K562 (cell line): Measurements from ENCODE around the gene ADTRP. TPM values are rescaled to one million over a fixed set of nuclear protein-coding genes. Genes with fewer than 3 reads are reported as not detected.
A peak's percentile ranks its signal among the peaks of the same experiment; 100 is the strongest.

ENCODE experiments used
- ATAC-seq: fragments of 200-7000 bp; cut with Tn5 transposase; 3 replicates; pipeline ENCODE4 v1.9.1; 2020; ENCODE audit warnings: moderate library complexity
- BruUV-seq: library from RNA; stranded (reverse); fragments of 400-500 nt; replicated peaks from 2 replicates; lab custom pipeline; 2021; lab: Mats Ljungman, UMichigan
- CTCF ChIA-PET: fragments of 300-600 bp; formaldehyde crosslinking; extraction: SDS; loops from one replicate; lab custom pipeline; 2021; ENCODE audit warnings: low intra/inter-chr PET ratio; lab: Yijun Ruan, JAX
- POLR2A ChIA-PET: fragments of 300-600, 350-650 bp; sonication (Branson Sonifier 250); formaldehyde crosslinking; extraction: SDS; loops from one replicate; lab custom pipeline; 2021; ENCODE audit warnings: antibody characterized with exemption, inconsistent platforms; lab: Yijun Ruan, JAX
- DNase-seq, 4 experiments: peaks; one replicate each; pipeline versions ENCODE4 v3.0.0 to v3.0.0-alpha.2; 2011 to 2018; ENCODE audit warnings: low spot score in 3 of 4, mixed read lengths in 3 of 4; ENCODE audit errors: extremely low read depth in 1 of 4
- FAIRE-seq: peaks from 2 replicates; lab custom pipeline; 2011; peaks lifted over from hg19 to GRCh38; lab: Jason Lieb, UNC
- H2AFZ ChIP-seq: 2 replicates; pipeline ENCODE4 v1.6.0; 2011; ENCODE audit warnings: low read depth, low read length, control low read depth, inconsistent platforms
- H3K27ac ChIP-seq: fragments of 200-600 bp; 3 replicates; pipeline ENCODE4 v1.8.0; 2011; ENCODE audit warnings: low read depth, mild to moderate bottlenecking, control low read depth, inconsistent platforms, low read length, moderate library complexity, mixed read lengths; ENCODE audit errors: extremely low read depth
- H3K27me3 ChIP-seq, 2 experiments: fragments of 300-600 bp in 1 of 2; 2 replicates in 1 of 2; 3 replicates in 1 of 2; pipeline versions ENCODE4 v1.6.0 to v1.8.0; 2011; ENCODE audit warnings: inconsistent platforms in 2 of 2, low read length in 2 of 2, mild to moderate bottlenecking in 1 of 2, mixed read lengths in 1 of 2, moderate library complexity in 1 of 2; ENCODE audit not compliant: control insufficient read depth in 2 of 2, insufficient read depth in 2 of 2
- H3K36me3 ChIP-seq: fragments of 300-600 bp; 3 replicates; pipeline ENCODE4 v1.8.0; 2011; ENCODE audit warnings: mild to moderate bottlenecking, low read length, inconsistent platforms; ENCODE audit not compliant: control insufficient read depth, insufficient read depth
- H3K4me1 ChIP-seq, 2 experiments: fragments of 200-600 bp in 1 of 2; replicated peaks in 1 of 2; 2 replicates in 1 of 2; 3 replicates in 1 of 2; pipeline versions ENCODE4 v1.5.1 to v1.8.0; 2011; ENCODE audit warnings: inconsistent platforms in 2 of 2, low read length in 2 of 2, mild to moderate bottlenecking in 1 of 2, mixed read lengths in 1 of 2, moderate library complexity in 1 of 2; ENCODE audit not compliant: control insufficient read depth in 2 of 2, insufficient read depth in 2 of 2
- H3K4me2 ChIP-seq: 2 replicates; pipeline ENCODE4 v1.6.1; 2011; ENCODE audit warnings: low read length, control low read depth, inconsistent platforms, mixed read lengths; ENCODE audit not compliant: insufficient read depth
- H3K4me3 ChIP-seq: fragments of 200-600 bp; sonication (generic), shearing (Covaris generic); 2 replicates; pipeline ENCODE4 v1.5.1; 2016; ENCODE audit warnings: control low read depth, inconsistent platforms
- H3K79me2 ChIP-seq: fragments of 200-600 bp; 3 replicates; pipeline ENCODE4 v1.8.0; 2011; ENCODE audit warnings: low read length, inconsistent platforms; ENCODE audit not compliant: control insufficient read depth, insufficient read depth
- H3K9ac ChIP-seq, 2 experiments: 2 replicates each; pipeline versions ENCODE4 v1.6.0 to v1.6.1; 2011; ENCODE audit warnings: low read depth in 2 of 2, low read length in 2 of 2, control low read depth in 1 of 2, inconsistent platforms in 1 of 2, mild to moderate bottlenecking in 1 of 2, mixed read lengths in 1 of 2; ENCODE audit not compliant: insufficient read depth in 1 of 2
- H3K9me1 ChIP-seq: one replicate; pipeline ENCODE4 v1.6.0; 2011; ENCODE audit warnings: inconsistent platforms, mild to moderate bottlenecking, low read length, moderate library complexity; ENCODE audit not compliant: control insufficient read depth, insufficient read depth
- H3K9me3 ChIP-seq: replicated peaks from 2 replicates; pipeline ENCODE4 v1.5.1; 2011; ENCODE audit warnings: low read depth, low read length, inconsistent platforms; ENCODE audit not compliant: control insufficient read depth, insufficient read depth
- H4K20me1 ChIP-seq: replicated peaks from 2 replicates; pipeline ENCODE4 v1.6.1; 2011; ENCODE audit warnings: low read length, inconsistent platforms, mixed read lengths; ENCODE audit not compliant: control insufficient read depth, insufficient read depth
- BCL6 ChIP-seq: fragments of 250-450 bp; sonication (Bioruptor Pico); IDR thresholded peaks from 2 replicates; pipeline ENCODE4 v1.4.0; 2020
- BMI1 ChIP-seq: fragments of 150-350 bp; IDR thresholded peaks from 2 replicates; pipeline ENCODE4 v1.6.1; 2014; ENCODE audit warnings: low read length
- ETS2 ChIP-seq: IDR thresholded peaks from 2 replicates; pipeline ENCODE4 v1.6.1; 2016; ENCODE audit warnings: borderline replicate concordance, missing genetic modification characterization, mild to moderate bottlenecking, moderate library complexity, missing compliant biosample characterization; ENCODE audit not compliant: poor library complexity, severe bottlenecking
- ILK ChIP-seq: fragments of 450-650 bp; IDR thresholded peaks from 2 replicates; pipeline ENCODE4 v1.6.1; 2016; ENCODE audit warnings: missing genetic modification characterization, low read depth, mild to moderate bottlenecking, missing compliant biosample characterization, moderate library complexity, borderline replicate concordance
- IRF2 ChIP-seq: sonication (generic); formaldehyde crosslinking; IDR thresholded peaks from 2 replicates; pipeline ENCODE4 v1.8.1; 2022; ENCODE audit warnings: mild to moderate bottlenecking, missing genetic modification reagents
- KAT8 ChIP-seq: fragments of 450-650 bp; IDR thresholded peaks from 2 replicates; pipeline ENCODE4 v1.6.1; 2016; ENCODE audit warnings: low read depth, mild to moderate bottlenecking
- NCOA1 ChIP-seq: fragments of 450-650 bp; IDR thresholded peaks from 2 replicates; pipeline ENCODE4 v1.6.1; 2016; ENCODE audit warnings: low read depth
- NFE2 ChIP-seq: IDR thresholded peaks from 2 replicates; pipeline ENCODE4 v1.6.1; 2014; ENCODE audit warnings: antibody characterized with exemption, low read depth
- NUFIP1 ChIP-seq: fragments of 450-650 bp; IDR thresholded peaks from 2 replicates; pipeline ENCODE4 v1.6.1; 2018; ENCODE audit not compliant: partially characterized antibody
- RNF219 ChIP-seq: fragments of 250-450 bp; sonication (Bioruptor Pico); IDR thresholded peaks from 2 replicates; pipeline ENCODE4 v1.5.0; 2022; ENCODE audit warnings: mild to moderate bottlenecking
- TAF15 ChIP-seq: fragments of 200-400 bp; formaldehyde crosslinking; IDR thresholded peaks from 2 replicates; pipeline ENCODE4 v1.6.1; 2017; ENCODE audit warnings: mild to moderate bottlenecking, low read depth, low read length, moderate library complexity
- TFAM ChIP-seq: fragments of 250-450 bp; sonication (Bioruptor Pico); conservative IDR thresholded peaks from 2 replicates; pipeline ENCODE4 v1.5.0; 2021; ENCODE audit warnings: mild to moderate bottlenecking, moderate library complexity
- TRIM28 ChIP-seq: fragments of 450-650 bp; IDR thresholded peaks from 2 replicates; pipeline ENCODE4 v1.6.1; 2017
- ZC3H8 ChIP-seq: fragments of 450-650 bp; IDR thresholded peaks from 2 replicates; pipeline ENCODE4 v1.6.1; 2017
- ZEB2 ChIP-seq: fragments of 450-650 bp; IDR thresholded peaks from 2 replicates; pipeline ENCODE4 v1.6.1; 2016
- ZKSCAN1 ChIP-seq: fragments of 150-350 bp; IDR thresholded peaks from 2 replicates; pipeline ENCODE4 v1.6.1; 2016; ENCODE audit warnings: low read depth, low read length
- WGBS: fragments of 100-300 bp; shearing (Covaris generic); methylation state at CpG from one replicate; pipeline ENCODE4 v1.1.6; 2016; ENCODE audit warnings: low coverage, mixed read lengths; ENCODE audit not compliant: insufficient coverage; ENCODE audit errors: missing lambda C conversion rate; 5-methylcytosine and 5-hydroxymethylcytosine counted together
- in situ Hi-C: fragments of 300-500 bp; cut with MboI; formaldehyde crosslinking; loops from 4 replicates; pipeline ENCODE4 v1.15.0; 2018; ENCODE audit warnings: inconsistent platforms, mixed read lengths
- intact Hi-C: fragments of 100-400 bp; cut with micrococcal nuclease; formaldehyde crosslinking; loops from 2 replicates; pipeline ENCODE4 v1.14.2; 2022
- polyA plus RNA-seq, 8 experiments: library from polyadenylated mRNA; depleted of rRNA in 4 of 8; stranded (reverse) in 5 of 8; unstranded in 3 of 8; fragments of >200 nt; fragmentation: Nextera tagmentation in 2 of 8; fragmentation: Illumina TruSeq in 1 of 8; extraction: Ambion mirVana in 2 of 8; extraction: Trizol in 1 of 8; gene quantifications; 2 replicates each; pipeline versions ENCODE4 v1.2.1 to v1.2.3, GENCODE V29; 2011 to 2014; ENCODE audit warnings: inconsistent platforms in 1 of 8, missing spikeins in 1 of 8
- total RNA-seq, 7 experiments: library from RNA; depleted of rRNA in 6 of 7; stranded (reverse); fragments of >200 nt in 6 of 7; fragmentation: Illumina TruSeq in 2 of 7; extraction: Trizol in 2 of 7; gene quantifications; 2 replicates each; pipeline versions ENCODE4 v1.2.1 to v1.2.3, GENCODE V29; 2011 to 2021; ENCODE audit warnings: low replicate concordance in 1 of 7
- TF ChIP-seq, protein P1 (sequence below): sonication (generic); IDR thresholded peaks from 2 replicates; pipeline ENCODE4 v1.6.1; 2016

ADTRP gene
- total and polyA plus RNA-seq, 9 of the 15 experiments (the other 6 are each of a cell fraction or from before 2014, with no cell fraction given): 7.4 to 24.0 (median 13.6) TPM

- Histone ChIP-seq H2AFZ (peak overlapping the region; percentile 20; the same call in 1 of the 2 replicates), H3K4me2 (no peak overlapping the region), H3K36me3 (no peaks in the 10 kb centered on the region; the same call in 2 of the 3 replicates), H3K27ac (no peak overlapping the region), H3K9me3 (peaks cover 6% of the 10 kb centered on the region; the same call in 1 of the 2 replicates), H4K20me1 (no peaks in the 10 kb centered on the region), H3K4me3 (no peak overlapping the region), H3K9ac (no peak overlapping the region), H3K4me1 (no peaks in the 10 kb centered on the region; a peak in 1 of 5 replicates), H3K79me2 (no peaks in the 10 kb centered on the region), H3K27me3 (no peaks in the 10 kb centered on the region), H3K9me1 (no peaks in the 10 kb centered on the region)
- intact Hi-C loops (no loop called here), in situ Hi-C loops (no loop called here)
- DNase-seq (no peak), ATAC-seq (no peak), FAIRE-seq (no peak)
- TF ChIP-seq ZEB2 (no peak), TAF15 (no peak), BCL6 (CRISPR knock-in tag) (no peak), TRIM28 (no peak), TFAM (CRISPR knock-in tag) (no peak), ZKSCAN1 (no peak), KAT8 (no peak), NCOA1 (no peak), BMI1 (no peak), ILK (tag) (no peak), NFE2 (no peak), NUFIP1 (no peak), ZC3H8 (no peak), RNF219 (CRISPR knock-in tag) (no peak), ETS2 (tag) (no peak), IRF2 (CRISPR knock-in tag) (no peak)
- TF ChIP-seq, protein P1, sequence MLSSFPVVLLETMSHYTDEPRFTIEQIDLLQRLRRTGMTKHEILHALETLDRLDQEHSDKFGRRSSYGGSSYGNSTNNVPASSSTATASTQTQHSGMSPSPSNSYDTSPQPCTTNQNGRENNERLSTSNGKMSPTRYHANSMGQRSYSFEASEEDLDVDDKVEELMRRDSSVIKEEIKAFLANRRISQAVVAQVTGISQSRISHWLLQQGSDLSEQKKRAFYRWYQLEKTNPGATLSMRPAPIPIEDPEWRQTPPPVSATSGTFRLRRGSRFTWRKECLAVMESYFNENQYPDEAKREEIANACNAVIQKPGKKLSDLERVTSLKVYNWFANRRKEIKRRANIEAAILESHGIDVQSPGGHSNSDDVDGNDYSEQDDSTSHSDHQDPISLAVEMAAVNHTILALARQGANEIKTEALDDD: no peak
- ChIA-PET POLR2A (interaction anchor here (0.7 kb wide), 1 partner anchor 68 kb away, joined by 3 read pairs; the partner anchor contains the start of gene ADTRP), CTCF (no interaction called here)
- BruUV-seq: no TSS peak
- 38% methylated on average over 9 of the region's 9 CpGs for WGBS
Observed at GRCh38 chr6:11710311-11710761, 68.3 kb downstream of the ADTRP start.
